Stimulated activated CD4-positive, alpha-beta T cell treated with anti-CD3 and anti-CD28 coated beads, TNF-alpha, amount 100 ng/mL, for 4 hours (primary cell): Measurements from ENCODE around the gene ACAD11.
"Not testable (repeated sequence)": the region's sequence is repeated elsewhere in the genome, so short reads cannot be mapped to it uniquely, and the experiment has no call there.

Experiments
- DNase-seq, 3 experiments: peaks; one replicate each; pipeline ENCODE4 v3.0.0-alpha.2; 2020; ENCODE audit warnings: low read depth in 3 of 3

ACAD11 gene

GRCh38 chr3:132645058-132645457, 14.6 kb downstream of the ACAD11 start:
- DNase-seq: no peak

- DNase-seq: no peak
Measured at GRCh38 chr3:132643366-132643765, 16.2 kb downstream of the ACAD11 start.

GRCh38 chr3:132642539-132642847, 17.1 kb downstream of the ACAD11 start:
- DNase-seq: no peak

- no peak for DNase-seq
Measured at GRCh38 chr3:132641837-132642538, 17.6 kb downstream of the ACAD11 start.

GRCh38 chr3:132641427-132641826, 18.2 kb downstream of the ACAD11 start:
- not testable (repeated sequence) for DNase-seq

GRCh38 chr3:132638706-132639105, 20.9 kb downstream of the ACAD11 start:
- DNase-seq: no peak

GRCh38 chr3:132637590-132637989, 22.0 kb downstream of the ACAD11 start:
- DNase-seq: no peak

GRCh38 chr3:132635052-132635451, 24.6 kb downstream of the ACAD11 start:
- no peak for DNase-seq

- no peak for DNase-seq
Measured at GRCh38 chr3:132630612-132631011, 29.0 kb downstream of the ACAD11 start.

- DNase-seq: no peak
Measured at GRCh38 chr3:132629928-132630327, 29.7 kb downstream of the ACAD11 start.

- no peak for DNase-seq
Measured at GRCh38 chr3:132628157-132628556, 31.5 kb downstream of the ACAD11 start.

- DNase-seq: no peak
Measured at GRCh38 chr3:132626955-132627354, 32.7 kb downstream of the ACAD11 start.

GRCh38 chr3:132625613-132626012, 34.0 kb downstream of the ACAD11 start:
- no peak for DNase-seq

- DNase-seq: no peak
Measured at GRCh38 chr3:132624790-132625189, 34.8 kb downstream of the ACAD11 start.

GRCh38 chr3:132623646-132624045, 36.0 kb downstream of the ACAD11 start:
- DNase-seq: no peak

- DNase-seq: no peak
Measured at GRCh38 chr3:132622761-132623160, 36.8 kb downstream of the ACAD11 start.

- DNase-seq: no peak
Measured at GRCh38 chr3:132622148-132622547, 37.5 kb downstream of the ACAD11 start.

- DNase-seq: no peak
Measured at GRCh38 chr3:132616780-132617179, 42.8 kb downstream of the ACAD11 start.

GRCh38 chr3:132615881-132616280, 43.7 kb downstream of the ACAD11 start:
- DNase-seq: no peak

- not testable (repeated sequence) for DNase-seq
Measured at GRCh38 chr3:132615301-132615700, 44.3 kb downstream of the ACAD11 start.

- DNase-seq: not testable (repeated sequence)
Measured at GRCh38 chr3:132606620-132607019, 53.0 kb downstream of the ACAD11 start.

- DNase-seq: no peak
Measured at GRCh38 chr3:132606085-132606484, 53.5 kb downstream of the ACAD11 start.

- no peak for DNase-seq
Measured at GRCh38 chr3:132605374-132605792, 54.2 kb downstream of the ACAD11 start.

GRCh38 chr3:132600614-132601013, 59.0 kb downstream of the ACAD11 start:
- not testable (repeated sequence) for DNase-seq
